ENCODE measurements around the gene FAM221B. TPM values are rescaled to one million over a fixed set of nuclear protein-coding genes. Genes with fewer than 3 reads are reported as not detected.

FAM221B gene, protein sequence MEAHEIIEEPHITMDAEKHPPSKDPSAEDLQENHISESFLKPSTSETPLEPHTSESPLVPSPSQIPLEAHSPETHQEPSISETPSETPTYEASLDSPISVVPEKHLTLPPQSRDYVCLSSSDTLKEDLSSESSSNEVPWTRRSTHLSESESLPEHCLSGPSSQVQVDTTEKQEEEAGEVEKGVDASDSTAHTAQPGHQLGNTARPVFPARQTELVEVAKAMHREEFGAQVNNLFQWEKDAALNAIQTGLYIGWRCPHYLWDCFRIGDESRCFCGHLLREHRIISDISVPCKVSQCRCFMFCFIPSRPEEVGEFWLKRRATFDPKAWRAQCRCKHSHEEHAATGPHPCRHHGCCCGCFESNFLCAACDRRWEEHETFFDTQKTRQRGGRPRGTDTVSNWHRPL
- total RNA-seq = not detected

DNA sequence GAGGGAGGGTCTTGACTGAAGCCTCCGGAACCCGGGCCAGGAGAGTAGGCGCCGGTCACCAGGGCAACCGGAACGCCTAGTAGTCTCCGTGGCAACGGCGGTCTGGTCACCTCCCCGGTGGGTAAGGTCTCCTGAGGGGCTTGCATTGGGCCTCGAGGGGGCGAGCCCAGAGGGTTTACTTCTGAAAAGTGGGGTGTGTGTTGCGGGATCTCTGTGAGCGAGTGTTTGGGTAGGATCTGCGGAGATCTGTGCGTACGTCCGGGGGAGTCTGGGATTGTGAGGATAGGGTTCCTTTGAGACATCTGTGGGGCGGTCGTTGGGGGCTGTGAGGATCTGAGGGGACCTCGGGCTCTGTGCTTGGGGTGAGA lies at the start of gene FAM221B:
Gene FAM221B, minus strand, starts transcription at position 17 of the 368 bp plus-strand sequence. CDS start 2,571 bp downstream, outside the sequence.
- Mint-ChIP-seq H3K9me3 (no peaks in the 10 kb centered on the region), H3K36me3 (ENCODE audit: insufficient read depth in 2 of 2) (no peaks in the 10 kb centered on the region), H3K4me3 (peak within 1 kb of the TSS; percentile 92 to 99), H3K27ac (peak within 1 kb of the TSS; percentile 45), H3K27me3 (ENCODE audit: low read depth) (peaks cover 10% of the 10 kb centered on the region), H3K4me1 (ENCODE audit: low read depth) (peaks cover 43% of the 10 kb centered on the region)
- ATAC-seq (replicated peaks in 1 of 2) = peak in 1 of 2 donors; percentile 17
- DNase-seq = peak in 1 of 2 donors; percentile 42

DNA sequence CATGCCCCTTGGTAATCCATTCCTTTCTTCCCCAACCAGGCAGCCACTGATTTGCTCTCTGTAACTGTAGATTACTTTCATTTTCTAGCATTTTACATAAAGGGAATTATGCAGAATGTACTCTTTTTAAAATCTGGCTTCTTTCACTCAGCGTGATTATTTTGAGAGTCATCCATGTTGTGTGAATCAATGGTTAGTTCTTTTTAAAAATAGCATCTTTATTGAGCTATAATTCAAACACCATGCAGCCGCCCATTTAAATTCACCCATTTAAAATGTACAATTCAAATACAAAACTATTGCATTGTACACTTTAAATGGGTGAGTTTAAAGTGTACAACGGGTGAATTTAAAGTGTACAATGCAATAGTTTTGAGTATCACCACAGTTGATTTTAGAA lies 44.0 kb upstream of the FAM221B start:
- no peak overlapping the region for H3K27ac Mint-ChIP-seq
- no peak for DNase-seq
- H3K4me3 Mint-ChIP-seq = no peak overlapping the region
- ATAC-seq (replicated peaks in 1 of 2) = no peak
- peaks cover 11% of the 10 kb centered on the region for H3K27me3 Mint-ChIP-seq (ENCODE audit: low read depth)
- H3K36me3 Mint-ChIP-seq (ENCODE audit: insufficient read depth in 2 of 2) = peaks cover 3 to 5% of the 10 kb centered on the region in 2 donors
- H3K4me1 Mint-ChIP-seq (ENCODE audit: low read depth) = peaks cover 4% of the 10 kb centered on the region
- H3K9me3 Mint-ChIP-seq = peaks cover 3 to 5% of the 10 kb centered on the region in 2 donors

DNA sequence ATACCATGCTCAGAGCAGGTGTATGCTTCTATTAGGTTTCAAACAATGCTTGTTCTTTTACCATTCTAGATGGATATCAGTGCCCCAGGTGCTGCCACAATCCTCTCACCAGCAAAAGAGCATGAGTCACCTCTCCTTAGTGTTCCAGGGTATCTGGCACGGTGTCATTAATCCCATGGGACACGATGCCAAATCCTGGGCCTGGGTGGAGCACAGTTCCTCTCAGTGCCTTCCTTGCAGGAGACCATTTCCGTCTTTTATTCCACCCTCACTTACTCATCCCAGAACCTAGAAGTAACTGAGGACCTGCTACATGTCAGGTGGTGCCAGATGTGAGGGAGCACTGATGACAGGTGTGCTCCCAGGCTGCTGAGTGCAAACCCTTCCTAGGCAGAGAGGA lies 43.0 kb upstream of the FAM221B start:
- Mint-ChIP-seq H3K27me3 (ENCODE audit: low read depth) (peaks cover 1% of the 10 kb centered on the region), H3K9me3 (peaks cover 0 to 1% of the 10 kb centered on the region in 2 donors), H3K4me1 (ENCODE audit: low read depth) (peaks cover 4% of the 10 kb centered on the region), H3K4me3 (no peak overlapping the region), H3K36me3 (ENCODE audit: insufficient read depth in 2 of 2) (no peaks in the 10 kb centered on the region), H3K27ac (no peak overlapping the region)
- DNase-seq (no peak), ATAC-seq (replicated peaks in 1 of 2) (no peak)

DNA sequence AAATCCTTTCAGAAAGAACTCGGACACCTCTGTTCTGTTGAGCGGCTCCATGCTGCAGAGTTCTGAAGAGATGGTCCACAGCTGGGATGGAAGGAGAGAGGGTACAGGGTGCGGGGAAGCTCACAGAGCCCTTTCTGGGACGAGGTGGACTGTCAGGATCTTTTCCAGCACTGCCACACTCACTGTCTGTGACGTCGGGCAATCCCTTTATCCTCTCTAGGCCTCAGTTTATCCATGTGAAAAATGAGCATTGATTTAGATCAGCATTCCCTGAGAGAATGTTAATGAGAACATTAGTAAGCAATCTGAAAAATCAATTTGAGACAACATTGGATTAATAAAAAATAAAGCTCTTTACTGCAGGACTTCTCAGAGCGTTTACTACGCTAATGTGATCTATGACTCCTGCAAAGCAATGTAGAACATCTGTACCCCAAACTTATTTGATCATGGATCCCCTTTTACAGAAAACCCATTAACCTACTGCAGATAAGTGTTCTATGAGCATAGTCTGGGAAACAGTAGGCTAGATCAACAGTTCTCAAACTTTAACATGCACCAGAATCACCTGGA lies 41.9 kb upstream of the FAM221B start, which contains the start of gene OR13J1:
Gene OR13J1, minus strand, starts transcription at position 51 of the 573 bp plus-strand sequence. Its CDS starts 0 bp downstream, at position 51.
- H3K9me3 Mint-ChIP-seq = no peaks in the 10 kb centered on the region
- H3K27me3 Mint-ChIP-seq (ENCODE audit: low read depth) = no peaks in the 10 kb centered on the region
- no peaks in the 10 kb centered on the region for H3K36me3 Mint-ChIP-seq (ENCODE audit: insufficient read depth in 2 of 2)
- no peak within 1 kb of the TSS for H3K27ac Mint-ChIP-seq
- ATAC-seq (replicated peaks in 1 of 2) = no peak
- peaks cover 4% of the 10 kb centered on the region for H3K4me1 Mint-ChIP-seq (ENCODE audit: low read depth)
- H3K4me3 Mint-ChIP-seq = no peak within 1 kb of the TSS
- DNase-seq = no peak

DNA sequence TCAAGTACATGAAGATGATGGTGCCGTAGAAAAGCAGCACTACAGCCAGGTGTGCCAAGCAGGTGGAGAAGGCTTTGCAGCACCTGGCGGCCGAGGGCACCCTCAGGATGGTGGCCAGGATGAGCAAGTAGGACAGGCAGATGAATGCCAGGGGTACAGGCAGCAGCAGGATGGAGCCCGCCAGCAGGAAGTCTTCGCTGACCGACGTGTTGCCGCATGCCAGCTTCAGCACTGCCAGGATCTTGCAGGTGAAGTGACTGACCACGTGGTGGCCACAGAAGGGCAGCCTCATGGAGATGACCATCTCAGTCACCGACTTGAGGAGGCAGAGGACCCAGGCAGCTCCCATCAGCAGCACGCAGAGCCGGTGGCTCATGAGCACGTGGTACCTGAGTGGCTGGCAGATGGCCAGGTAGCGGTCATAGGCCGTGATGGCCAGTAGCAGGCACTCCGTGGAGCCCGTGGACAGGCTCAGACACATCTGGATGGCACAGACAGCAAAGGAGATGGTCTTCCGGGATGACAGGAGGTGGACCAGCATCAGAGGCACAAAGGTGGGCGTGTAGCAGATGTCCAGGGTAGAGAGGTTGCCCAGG lies 41.2 kb upstream of the FAM221B start:
- Mint-ChIP-seq H3K4me3 (no peak overlapping the region), H3K4me1 (ENCODE audit: low read depth) (peaks cover 4% of the 10 kb centered on the region), H3K27ac (no peak overlapping the region), H3K9me3 (no peaks in the 10 kb centered on the region), H3K36me3 (ENCODE audit: insufficient read depth in 2 of 2) (no peaks in the 10 kb centered on the region), H3K27me3 (ENCODE audit: low read depth) (no peaks in the 10 kb centered on the region)
- ATAC-seq (replicated peaks in 1 of 2) (no peak), DNase-seq (no peak)

DNA sequence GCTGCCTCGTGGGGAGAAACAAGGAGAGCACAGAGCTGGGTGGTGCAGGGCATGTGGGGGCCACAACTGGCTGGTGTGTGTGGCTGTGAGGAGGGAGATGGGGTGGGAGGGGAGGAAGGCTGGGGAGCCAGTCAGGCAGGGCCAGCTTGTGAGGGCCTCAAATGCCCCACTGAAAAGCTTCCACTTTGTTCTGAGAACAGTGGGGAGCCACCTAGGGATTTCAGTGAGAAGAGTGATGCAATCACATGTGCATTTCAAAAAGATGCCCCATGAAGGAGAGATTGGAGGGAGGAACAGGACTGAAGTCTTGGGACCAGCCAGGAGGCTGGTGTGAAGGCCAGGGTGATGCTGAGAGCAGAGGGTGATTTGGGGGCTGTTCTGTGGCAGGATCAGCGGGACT lies 40.4 kb upstream of the FAM221B start:
- no peak for ATAC-seq (replicated peaks in 1 of 2)
- no peak for DNase-seq
- Mint-ChIP-seq H3K9me3 (no peaks in the 10 kb centered on the region), H3K27me3 (ENCODE audit: low read depth) (no peaks in the 10 kb centered on the region), H3K27ac (no peak overlapping the region), H3K36me3 (ENCODE audit: insufficient read depth in 2 of 2) (no peaks in the 10 kb centered on the region), H3K4me3 (no peak overlapping the region), H3K4me1 (ENCODE audit: low read depth) (peaks cover 4% of the 10 kb centered on the region)

DNA sequence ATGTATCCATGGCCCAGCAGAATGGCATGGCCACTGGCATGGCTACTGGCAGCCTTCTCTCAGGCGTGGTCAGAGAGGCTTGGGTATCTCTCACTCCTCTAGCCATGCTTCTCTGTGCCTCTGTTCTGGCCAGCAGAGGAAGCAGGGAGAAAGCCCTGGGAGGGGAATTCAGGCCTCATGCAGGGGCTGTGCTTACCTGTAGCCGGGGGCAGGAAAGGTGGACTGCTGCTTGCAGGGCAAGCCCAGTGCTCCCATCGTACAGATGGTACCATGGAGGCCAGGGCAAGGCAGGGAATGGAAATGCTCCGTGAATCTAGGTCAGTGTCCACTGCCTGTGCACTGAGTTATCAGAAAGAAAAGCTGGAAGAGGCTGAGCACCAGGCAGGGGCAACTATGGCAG lies 39.0 kb upstream of the FAM221B start:
- peaks cover 4% of the 10 kb centered on the region for H3K4me1 Mint-ChIP-seq (ENCODE audit: low read depth)
- H3K27me3 Mint-ChIP-seq (ENCODE audit: low read depth) = peaks cover 5% of the 10 kb centered on the region
- no peak overlapping the region for H3K27ac Mint-ChIP-seq
- DNase-seq = no peak
- no peak for ATAC-seq (replicated peaks in 1 of 2)
- no peaks in the 10 kb centered on the region for H3K9me3 Mint-ChIP-seq
- no peak overlapping the region for H3K4me3 Mint-ChIP-seq
- H3K36me3 Mint-ChIP-seq (ENCODE audit: insufficient read depth in 2 of 2) = no peaks in the 10 kb centered on the region

DNA sequence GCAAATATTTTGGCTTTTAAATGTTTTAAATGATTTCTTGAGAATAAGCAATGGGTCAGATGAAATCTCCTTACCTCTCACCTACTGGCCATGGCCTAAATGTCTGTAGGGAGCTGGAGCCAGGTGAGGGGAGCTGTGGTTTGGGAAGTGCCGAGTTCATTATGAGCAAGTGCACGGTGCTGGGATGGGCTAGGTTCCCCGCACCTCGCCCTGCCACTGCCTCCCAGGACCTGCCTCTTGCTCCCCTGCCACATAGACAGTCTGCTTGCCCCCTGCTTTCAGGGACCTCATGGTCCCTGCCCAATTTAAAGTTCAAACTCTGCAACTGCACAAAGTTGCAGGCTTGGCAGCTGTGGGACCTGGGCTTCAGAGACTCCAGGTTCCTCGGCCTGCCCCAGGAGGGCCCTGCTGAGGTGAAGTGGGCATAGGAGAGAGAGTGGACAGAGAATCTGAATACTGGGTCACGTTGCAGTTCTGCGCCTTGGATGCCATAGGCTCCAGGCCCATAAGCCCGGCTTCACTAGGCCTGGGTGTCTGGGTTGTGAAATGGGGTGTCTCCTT lies 36.2 kb upstream of the FAM221B start:
- DNase-seq (no peak), ATAC-seq (replicated peaks in 1 of 2) (no peak)
- no peaks in the 10 kb centered on the region for H3K4me1 Mint-ChIP-seq (ENCODE audit: low read depth)
- H3K36me3 Mint-ChIP-seq (ENCODE audit: insufficient read depth in 2 of 2) = no peaks in the 10 kb centered on the region
- H3K27ac Mint-ChIP-seq = no peak overlapping the region
- no peak overlapping the region for H3K4me3 Mint-ChIP-seq
- no peaks in the 10 kb centered on the region for H3K9me3 Mint-ChIP-seq
- peaks cover 23% of the 10 kb centered on the region for H3K27me3 Mint-ChIP-seq (ENCODE audit: low read depth)

DNA sequence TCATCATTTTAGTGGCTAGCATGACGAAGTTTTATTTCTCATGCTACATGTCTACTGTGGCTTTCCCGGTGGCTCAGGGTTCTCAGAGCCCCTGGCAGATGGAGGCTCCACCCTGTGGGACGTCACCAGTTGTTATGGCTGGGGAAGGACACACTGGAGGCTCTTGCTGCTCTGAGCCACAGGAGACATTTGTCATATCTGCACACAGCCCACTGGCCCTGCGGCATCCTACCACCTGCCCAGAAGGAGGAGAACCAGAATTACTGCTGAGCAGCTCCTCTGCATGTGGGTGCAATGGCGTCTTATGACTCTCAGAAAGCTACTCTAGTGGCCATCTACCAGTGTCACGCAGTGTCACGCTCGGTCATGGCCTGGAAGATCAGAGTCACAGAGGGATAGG lies 35.1 kb upstream of the FAM221B start:
- Mint-ChIP-seq H3K9me3 (no peaks in the 10 kb centered on the region), H3K4me3 (no peak overlapping the region), H3K36me3 (ENCODE audit: insufficient read depth in 2 of 2) (no peaks in the 10 kb centered on the region), H3K27me3 (ENCODE audit: low read depth) (peaks cover 23% of the 10 kb centered on the region), H3K4me1 (ENCODE audit: low read depth) (no peaks in the 10 kb centered on the region), H3K27ac (no peak overlapping the region)
- no peak for DNase-seq
- no peak for ATAC-seq (replicated peaks in 1 of 2)

DNA sequence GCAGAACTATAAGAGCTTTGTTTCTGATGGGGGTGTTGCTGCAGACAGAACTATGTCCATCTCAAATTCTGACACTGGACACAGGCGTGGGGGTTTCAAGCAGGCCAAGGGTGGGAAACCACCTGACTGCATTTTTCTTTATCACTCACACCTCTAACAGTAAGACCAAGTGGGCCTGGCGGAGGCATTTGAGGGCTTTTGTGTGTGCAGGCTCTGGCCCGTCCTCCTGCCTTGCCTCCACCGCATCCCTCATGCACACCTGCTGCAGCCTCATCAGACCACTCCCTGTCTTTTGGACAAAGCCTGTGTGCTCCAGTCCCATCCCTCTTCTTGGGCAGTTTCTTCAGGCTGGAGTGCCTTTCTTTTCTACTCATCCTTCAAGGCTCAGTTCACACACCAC lies 33.8 kb upstream of the FAM221B start:
- no peak for DNase-seq
- H3K4me1 Mint-ChIP-seq (ENCODE audit: low read depth) = no peaks in the 10 kb centered on the region

DNA sequence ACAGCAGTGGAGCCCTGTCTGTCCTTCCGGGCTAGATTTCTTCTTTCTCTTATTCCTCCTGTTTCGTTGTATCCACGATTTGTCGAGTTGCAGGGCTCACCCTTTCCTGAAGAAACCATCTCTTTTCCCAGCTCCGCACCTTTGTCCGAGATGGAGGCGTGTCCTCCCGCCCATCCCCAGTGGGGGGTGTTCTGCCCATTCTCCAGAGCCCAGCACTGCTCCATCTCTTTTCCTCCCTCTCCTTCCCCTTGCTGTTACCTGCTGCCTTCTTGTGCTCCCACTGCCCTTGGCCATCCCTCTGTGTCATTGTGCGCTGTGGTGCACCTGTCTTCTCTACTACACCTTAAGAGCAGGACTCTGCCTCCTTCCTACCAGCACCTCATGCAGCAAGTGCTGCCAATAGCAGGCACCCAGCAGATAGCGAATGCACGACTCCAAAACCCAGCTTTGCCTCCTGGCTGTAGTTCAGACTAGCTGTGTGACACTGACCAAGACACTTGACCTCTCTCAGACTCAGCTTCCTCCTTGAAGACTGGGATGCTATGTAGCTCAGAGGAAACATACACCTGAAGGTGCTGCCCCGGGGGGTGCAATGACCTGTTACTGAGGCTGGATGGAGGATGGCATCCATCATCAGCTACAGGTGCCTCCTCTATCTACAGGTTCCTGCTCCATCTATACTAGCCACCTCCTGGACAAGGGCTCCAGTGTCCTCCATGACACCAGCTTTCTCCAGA lies 32.8 kb upstream of the FAM221B start:
- Mint-ChIP-seq H3K9me3 (no peaks in the 10 kb centered on the region), H3K27me3 (ENCODE audit: low read depth) (peaks cover 23% of the 10 kb centered on the region), H3K4me1 (ENCODE audit: low read depth) (no peaks in the 10 kb centered on the region), H3K36me3 (ENCODE audit: insufficient read depth in 2 of 2) (no peaks in the 10 kb centered on the region), H3K27ac (no peak overlapping the region), H3K4me3 (no peak overlapping the region)
- DNase-seq (no peak), ATAC-seq (replicated peaks in 1 of 2) (no peak)

More for the DNA sequence above, 33.8 kb upstream of the FAM221B start:
- H3K36me3 Mint-ChIP-seq (ENCODE audit: insufficient read depth in 2 of 2) = no peaks in the 10 kb centered on the region
- peaks cover 23% of the 10 kb centered on the region for H3K27me3 Mint-ChIP-seq (ENCODE audit: low read depth)
- no peaks in the 10 kb centered on the region for H3K9me3 Mint-ChIP-seq
- no peak overlapping the region for H3K27ac Mint-ChIP-seq
- no peak for ATAC-seq (replicated peaks in 1 of 2)
- H3K4me3 Mint-ChIP-seq = no peak overlapping the region

DNA sequence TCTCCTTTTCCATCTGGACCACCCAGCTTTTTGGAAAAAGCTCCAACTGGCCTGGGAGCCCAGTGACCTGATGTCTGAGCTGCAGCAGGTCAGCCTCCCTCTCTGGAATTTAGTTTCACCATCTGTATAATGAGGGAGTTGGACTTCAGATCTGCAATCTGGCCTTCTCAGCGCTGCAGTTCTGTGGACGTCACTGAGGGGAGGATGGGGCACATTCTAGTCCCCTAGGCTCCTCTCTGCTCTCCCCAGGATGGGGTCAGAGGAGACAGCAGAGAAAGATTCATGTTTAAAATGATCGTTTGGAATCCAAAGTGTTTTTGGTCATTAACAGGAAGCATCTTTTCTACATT lies 31.4 kb upstream of the FAM221B start:
- Mint-ChIP-seq H3K4me1 (ENCODE audit: low read depth) (no peaks in the 10 kb centered on the region), H3K9me3 (no peaks in the 10 kb centered on the region), H3K36me3 (ENCODE audit: insufficient read depth in 2 of 2) (no peaks in the 10 kb centered on the region), H3K27ac (no peak overlapping the region), H3K27me3 (ENCODE audit: low read depth) (peaks cover 23% of the 10 kb centered on the region), H3K4me3 (no peak overlapping the region)
- no peak for DNase-seq
- no peak for ATAC-seq (replicated peaks in 1 of 2)

All from activated T-cell treated with anti-CD3 and anti-CD28 coated beads, Interleukin-2, amount 50 U/mL, for 72 hours (primary cell).